A549 (cell line): Measurements from ENCODE around the gene PDSS1. TPM values are rescaled to one million over a fixed set of nuclear protein-coding genes. Genes with fewer than 3 reads are reported as not detected.
"Not testable (repeated sequence)": the region's sequence is repeated elsewhere in the genome, so short reads cannot be mapped to it uniquely, and the experiment has no call there.

ENCODE experiments used
- ATAC-seq, 2 experiments: fragments of 200-7000 bp in 1 of 2; fragments of >200 bp in 1 of 2; cut with Nextera tagmentation in 1 of 2; cut with Tn5 transposase in 1 of 2; 3 replicates each; pipeline versions ENCODE4 v1.8.0 to v1.9.1; 2018 to 2020; ENCODE audit warnings: mild to moderate bottlenecking in 1 of 2, moderate library complexity in 1 of 2
- CTCF ChIA-PET: fragments of 300-600 bp; sonication (Branson Sonifier 250); formaldehyde crosslinking; extraction: SDS; loops from one replicate; lab custom pipeline; 2021; ENCODE audit warnings: antibody characterized with exemption, inconsistent platforms; lab: Yijun Ruan, JAX
- POLR2A ChIA-PET: fragments of 350-600 bp; formaldehyde crosslinking; extraction: SDS; loops from one replicate; lab custom pipeline; 2021; ENCODE audit warnings: antibody characterized with exemption, inconsistent platforms; lab: Yijun Ruan, JAX
- DNase-seq, 2 experiments: peaks; one replicate each; pipeline versions ENCODE4 v3.0.0 to v3.0.0-alpha.2; 2011 to 2016; ENCODE audit warnings: low read depth in 1 of 2, low spot score in 1 of 2
- FAIRE-seq: peaks from 2 replicates; lab custom pipeline; 2011; peaks lifted over from hg19 to GRCh38; lab: Jason Lieb, UNC
- H3K27ac ChIP-seq, 2 experiments: fragments of >200 bp; sonication (Bioruptor Twin); formaldehyde crosslinking; 3 replicates each; pipeline ENCODE4 v1.5.1; 2016 to 2017
- H3K4me1 ChIP-seq: fragments of >200 bp; sonication (Bioruptor Twin); formaldehyde crosslinking; 3 replicates; pipeline ENCODE4 v1.6.1; 2016
- H3K4me2 ChIP-seq: fragments of >200 bp; sonication (Bioruptor Twin); formaldehyde crosslinking; 3 replicates; pipeline ENCODE4 v1.6.1; 2016
- H3K4me3 ChIP-seq: fragments of >200 bp; sonication (Bioruptor Twin); formaldehyde crosslinking; 3 replicates; pipeline ENCODE4 v1.5.1; 2016
- H3K9me3 ChIP-seq: fragments of >200 bp; sonication (Bioruptor Twin); formaldehyde crosslinking; 3 replicates; pipeline ENCODE4 v1.6.1; 2016
- CBX2 ChIP-seq: fragments of 200-600 bp; sonication (generic); IDR thresholded peaks from 2 replicates; pipeline ENCODE4 v1.6.1; 2016; ENCODE audit warnings: low read depth, mild to moderate bottlenecking, borderline replicate concordance
- CHD2 ChIP-seq: fragments of 150-350 bp; IDR thresholded peaks from 2 replicates; pipeline ENCODE4 v1.6.1; 2014; ENCODE audit warnings: low read length; ENCODE audit not compliant: partially characterized antibody
- CTCF ChIP-seq: fragments of >200 bp; sonication (Bioruptor Twin); formaldehyde crosslinking; IDR thresholded peaks from 3 replicates; pipeline ENCODE4 v1.5.1; 2016
- ESRRA ChIP-seq: fragments of 150-350 bp; IDR thresholded peaks from 2 replicates; pipeline ENCODE4 v1.6.1; 2014; ENCODE audit warnings: mild to moderate bottlenecking, low read length, borderline replicate concordance
- FOSB ChIP-seq: fragments of 250-450 bp; sonication (Bioruptor Pico); IDR thresholded peaks from 2 replicates; pipeline ENCODE4 v1.5.0; 2020; ENCODE audit warnings: mild to moderate bottlenecking, moderate library complexity
- FOSL2 ChIP-seq, 2 experiments: fragments of 450-650 bp in 1 of 2; fragments of >200 bp in 1 of 2; sonication (Bioruptor Twin) in 1 of 2; formaldehyde crosslinking; IDR thresholded peaks; 2 replicates each; pipeline versions ENCODE4 v1.5.0 to v1.6.1; 2016 to 2020; ENCODE audit warnings: mild to moderate bottlenecking in 1 of 2, moderate library complexity in 1 of 2
- HOXA7 ChIP-seq: fragments of 250-450 bp; sonication (Bioruptor Pico); IDR thresholded peaks from 2 replicates; pipeline ENCODE4 v1.5.0; 2020; ENCODE audit warnings: mild to moderate bottlenecking, moderate library complexity
- JUN ChIP-seq, 2 experiments: fragments of >200 bp; sonication (Bioruptor Twin); formaldehyde crosslinking; IDR thresholded peaks; 2 replicates in 1 of 2; 3 replicates in 1 of 2; pipeline ENCODE4 v1.6.1; 2016 to 2017
- JUNB ChIP-seq: fragments of >200 bp; sonication (Bioruptor Twin); formaldehyde crosslinking; IDR thresholded peaks from 2 replicates; pipeline ENCODE4 v1.6.1; 2016
- KDM5A ChIP-seq: fragments of 200-600 bp; sonication (generic); IDR thresholded peaks from 2 replicates; pipeline ENCODE4 v1.6.1; 2016; ENCODE audit warnings: antibody characterized with exemption, mild to moderate bottlenecking
- MAFK ChIP-seq: fragments of 450-650 bp; IDR thresholded peaks from 2 replicates; pipeline ENCODE4 v1.6.1; 2014; ENCODE audit not compliant: partially characterized antibody
- MYC ChIP-seq: IDR thresholded peaks from 2 replicates; pipeline ENCODE4 v1.6.1; 2012; ENCODE audit warnings: mild to moderate bottlenecking, inconsistent platforms, low read length, improper control_type of control experiment, borderline replicate concordance
- NR3C1 ChIP-seq: fragments of >200 bp; sonication (Bioruptor Twin); formaldehyde crosslinking; IDR thresholded peaks from 3 replicates; pipeline ENCODE4 v1.6.1; 2017
- POLR2A ChIP-seq: IDR thresholded peaks from 2 replicates; pipeline ENCODE4 v1.6.1; 2012; ENCODE audit warnings: mild to moderate bottlenecking, low read length
- POLR2AphosphoS2 ChIP-seq: conservative IDR thresholded peaks from 2 replicates; pipeline ENCODE4 v1.6.1; 2012; ENCODE audit warnings: low read length, improper control_type of control experiment, inconsistent platforms
- RARB ChIP-seq: fragments of 250-450 bp; sonication (Bioruptor Pico); IDR thresholded peaks from 2 replicates; pipeline ENCODE4 v1.8.0; 2021; ENCODE audit warnings: mild to moderate bottlenecking, moderate library complexity
- RNF2 ChIP-seq: fragments of 200-600 bp; sonication (generic); IDR thresholded peaks from 2 replicates; pipeline ENCODE4 v1.6.1; 2016; ENCODE audit warnings: low read depth, mild to moderate bottlenecking, antibody characterized with exemption, moderate library complexity, borderline replicate concordance
- SMC3 ChIP-seq: fragments of >200 bp; sonication (Bioruptor Twin); formaldehyde crosslinking; IDR thresholded peaks from 3 replicates; pipeline ENCODE4 v1.6.1; 2018; ENCODE audit warnings: inconsistent platforms
- SREBF2 ChIP-seq: fragments of 450-650 bp; IDR thresholded peaks from 2 replicates; pipeline ENCODE4 v1.6.1; 2014; ENCODE audit warnings: mild to moderate bottlenecking, moderate library complexity
- ZC3H11A ChIP-seq: fragments of 450-650 bp; IDR thresholded peaks from 2 replicates; pipeline ENCODE4 v1.6.1; 2014; ENCODE audit warnings: antibody characterized with exemption, mild to moderate bottlenecking
- ZNF302 ChIP-seq: fragments of 250-450 bp; sonication (Bioruptor Pico); IDR thresholded peaks from 2 replicates; pipeline ENCODE4 v1.9.0; 2021; ENCODE audit warnings: inconsistent platforms, mild to moderate bottlenecking, moderate library complexity
- WGBS: methylation state at CpG from one replicate; pipeline ENCODE4 v1.1.6; 2017; ENCODE audit errors: missing lambda C conversion rate; 5-methylcytosine and 5-hydroxymethylcytosine counted together
- polyA plus RNA-seq, 4 experiments: library from polyadenylated mRNA; depleted of rRNA in 3 of 4; stranded (reverse); fragments of >200 nt; fragmentation: RNase III in 1 of 4; extraction: RNeasy Plus Mini Kit Qiagen cat#74134 plus additional on column Dnase treatment in 1 of 4; gene quantifications; 2 replicates in 3 of 4; 3 replicates in 1 of 4; pipeline ENCODE4 v1.2.3, GENCODE V29; 2011 to 2017
- TF ChIP-seq, protein P1 (sequence below): fragments of 450-650 bp; IDR thresholded peaks from 2 replicates; pipeline ENCODE4 v1.6.1; 2014; ENCODE audit warnings: antibody characterized with exemption
- TF ChIP-seq, protein P2 (sequence below): IDR thresholded peaks from 2 replicates; pipeline ENCODE4 v1.6.1; 2012; ENCODE audit warnings: low read depth, borderline replicate concordance

PDSS1 gene
- polyA plus RNA-seq, 2 of the 4 experiments (the other 2 are of a cell fraction): 14.9 to 24.8 TPM

GRCh38 chr10:26787362-26787761, 89.9 kb downstream of the PDSS1 start (continued):
- TF ChIP-seq ESRRA (no peak), ZNF302 (CRISPR knock-in tag) (no peak)

DNA sequence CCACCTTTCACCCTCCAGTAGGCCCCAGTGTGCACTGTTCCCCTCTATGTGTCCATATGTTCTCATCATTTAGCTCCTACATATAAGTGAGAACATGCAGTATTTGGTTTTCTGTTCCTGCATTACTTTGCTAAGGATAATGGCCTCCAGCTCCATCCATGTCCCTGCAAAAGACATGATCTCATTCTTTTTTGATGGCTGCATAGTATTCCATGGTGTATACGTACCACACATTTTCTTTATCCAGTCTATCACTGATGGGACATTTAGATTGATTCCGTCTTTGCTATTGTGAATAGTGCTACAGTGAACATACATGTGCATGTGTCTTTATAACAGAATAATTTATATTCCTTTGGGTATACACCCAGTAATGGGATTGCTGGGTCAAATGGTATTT, 92.3 kb downstream of the PDSS1 start:
- DNase-seq, FAIRE-seq, H3K27ac ChIP-seq, H3K4me2 ChIP-seq, H3K4me1 ChIP-seq, H3K9me3 ChIP-seq, H3K4me3 ChIP-seq, ATAC-seq, POLR2A ChIA-PET: not testable (repeated sequence)
- WGBS: 92% methylated on average over 2 of the region's 2 CpGs
- CTCF ChIA-PET: interaction anchor here (0.6 to 0.8 kb wide), 2 partner anchors 92 to 221 kb away, joined by 3 read pairs; no protein-coding TSS in a partner anchor

DNA sequence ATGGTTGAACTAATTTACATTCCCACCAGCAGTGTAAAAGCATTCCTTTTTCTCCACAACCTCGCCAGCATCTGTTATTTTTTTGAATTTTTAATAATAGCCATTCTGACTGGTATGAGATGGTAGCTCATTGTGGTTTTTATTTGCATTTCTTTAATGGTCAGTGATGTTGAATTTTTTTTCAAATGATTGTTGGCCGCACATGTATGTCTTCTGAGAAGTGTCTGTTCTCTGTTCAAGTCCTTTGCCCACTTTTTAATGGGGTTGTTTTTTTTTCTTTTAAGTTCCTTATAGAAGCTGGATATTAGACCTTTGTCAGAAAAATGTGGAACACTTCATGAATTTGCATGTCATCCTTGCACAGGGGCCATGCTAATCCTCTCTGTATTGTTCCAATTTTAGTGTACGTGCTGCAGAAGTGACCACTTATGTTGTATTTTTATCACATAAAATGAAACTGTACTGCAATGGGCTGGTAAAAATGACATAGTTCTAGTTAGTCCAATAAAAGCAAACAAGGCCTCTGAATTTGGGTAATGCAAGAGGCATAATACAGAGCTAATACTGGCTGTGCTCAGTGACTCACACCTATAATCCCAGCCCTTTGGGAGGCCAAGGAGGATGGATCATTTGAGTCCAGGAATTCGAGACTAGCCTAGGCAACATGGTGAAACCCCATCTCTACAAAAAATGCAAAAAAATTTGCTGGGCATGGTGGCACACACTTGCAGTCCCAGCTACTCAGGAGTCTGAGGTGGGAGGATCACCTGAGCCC, 92.9 kb downstream of the PDSS1 start:
- FAIRE-seq: no peak
- ChIA-PET CTCF (interaction anchor here (0.6 to 0.8 kb wide), 2 partner anchors 92 to 221 kb away, joined by 3 read pairs; no protein-coding TSS in a partner anchor), POLR2A (no interaction called here)
- Histone ChIP-seq H3K4me2 (no peak overlapping the region), H3K9me3 (peaks cover 1% of the 10 kb centered on the region; the same call in 1 of the 3 replicates), H3K4me3 (no peak overlapping the region), H3K27ac (no peak overlapping the region), H3K4me1 (0 out of 3 replicates have a peak, but pooled peaks cover 5% of the 10 kb centered on the region)
- no peak for DNase-seq
- TF ChIP-seq ZC3H11A (no peak), SMC3 (no peak), JUN (IDR thresholded peaks at IDR 0.05) (no peak), ESRRA (no peak), FOSB (CRISPR knock-in tag) (no peak)
- no peak for ATAC-seq
- WGBS: 96% methylated on average over 4 of the region's 4 CpGs

GRCh38 chr10:26792758-26793495, 95.4 kb downstream of the PDSS1 start:
- 61% methylated on average over 2 of the region's 2 CpGs for WGBS
- DNase-seq (no peak), ATAC-seq (no peak), FAIRE-seq (no peak)
- TF ChIP-seq CTCF (no peak), SREBF2 (no peak), CHD2 (no peak), RARB (no peak), KDM5A (no peak), POLR2AphosphoS2 (no peak), CBX2 (no peak), POLR2A (no peak), RNF2 (no peak), JUNB (no peak), NR3C1 (no peak), ZNF302 (CRISPR knock-in tag) (no peak), MAFK (no peak), FOSL2 (IDR thresholded peaks at IDR 0.05) (no peak), FOSL2 (CRISPR knock-in tag; IDR thresholded peaks at IDR 0.05) (no peak), HOXA7 (CRISPR knock-in tag) (no peak), MYC (no peak)
- TF ChIP-seq, protein P1, sequence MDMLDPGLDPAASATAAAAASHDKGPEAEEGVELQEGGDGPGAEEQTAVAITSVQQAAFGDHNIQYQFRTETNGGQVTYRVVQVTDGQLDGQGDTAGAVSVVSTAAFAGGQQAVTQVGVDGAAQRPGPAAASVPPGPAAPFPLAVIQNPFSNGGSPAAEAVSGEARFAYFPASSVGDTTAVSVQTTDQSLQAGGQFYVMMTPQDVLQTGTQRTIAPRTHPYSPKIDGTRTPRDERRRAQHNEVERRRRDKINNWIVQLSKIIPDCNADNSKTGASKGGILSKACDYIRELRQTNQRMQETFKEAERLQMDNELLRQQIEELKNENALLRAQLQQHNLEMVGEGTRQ: no peak
- TF ChIP-seq, protein P2, sequence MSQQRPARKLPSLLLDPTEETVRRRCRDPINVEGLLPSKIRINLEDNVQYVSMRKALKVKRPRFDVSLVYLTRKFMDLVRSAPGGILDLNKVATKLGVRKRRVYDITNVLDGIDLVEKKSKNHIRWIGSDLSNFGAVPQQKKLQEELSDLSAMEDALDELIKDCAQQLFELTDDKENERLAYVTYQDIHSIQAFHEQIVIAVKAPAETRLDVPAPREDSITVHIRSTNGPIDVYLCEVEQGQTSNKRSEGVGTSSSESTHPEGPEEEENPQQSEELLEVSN: no peak
- POLR2A ChIA-PET: no interaction called here
- H3K4me3 ChIP-seq: no peak overlapping the region
- CTCF ChIA-PET: interaction anchor here (1.3 kb wide), 1 partner anchor 13 kb away, joined by 5 read pairs; no protein-coding TSS in a partner anchor
- no peak overlapping the region for H3K4me2 ChIP-seq
- peaks cover 13% of the 10 kb centered on the region; the same call in 1 of the 3 replicates for H3K9me3 ChIP-seq
- H3K27ac ChIP-seq: no peak overlapping the region
- 0 out of 3 replicates have a peak, but pooled peaks cover 4% of the 10 kb centered on the region for H3K4me1 ChIP-seq
